ENCODE data around the gene MTCL3.
"Not testable (repeated sequence)": the region's sequence is repeated elsewhere in the genome, so short reads cannot be mapped to it uniquely, and the experiment has no call there.

Gene MTCL3

DNA sequence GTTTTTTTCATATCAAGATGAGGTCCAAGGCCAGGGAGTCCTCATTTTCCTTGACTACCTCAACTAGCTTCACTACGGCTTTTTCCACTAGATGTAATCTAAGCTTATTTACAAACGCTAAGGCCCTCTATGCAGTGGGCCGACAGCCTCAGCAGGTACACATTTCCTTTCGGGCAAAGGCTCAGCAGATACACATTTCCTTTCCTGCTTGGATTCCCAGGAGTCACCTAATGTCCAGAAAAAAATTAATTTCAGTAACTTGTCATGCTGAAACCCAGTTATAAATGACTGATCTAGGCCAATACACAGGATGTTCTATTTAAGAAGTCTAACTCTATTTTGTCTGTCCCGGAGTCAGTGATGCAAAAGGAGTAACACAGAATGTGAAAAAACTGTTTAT, 52.7 kb downstream of the MTCL3 start:
- no peak for DNase-seq (ENCODE audit: low read depth)

GRCh38 chr6:127464881-127465459, 54.2 kb downstream of the MTCL3 start:
- DNase-seq (ENCODE audit: low read depth) = peak; percentile 22

DNA sequence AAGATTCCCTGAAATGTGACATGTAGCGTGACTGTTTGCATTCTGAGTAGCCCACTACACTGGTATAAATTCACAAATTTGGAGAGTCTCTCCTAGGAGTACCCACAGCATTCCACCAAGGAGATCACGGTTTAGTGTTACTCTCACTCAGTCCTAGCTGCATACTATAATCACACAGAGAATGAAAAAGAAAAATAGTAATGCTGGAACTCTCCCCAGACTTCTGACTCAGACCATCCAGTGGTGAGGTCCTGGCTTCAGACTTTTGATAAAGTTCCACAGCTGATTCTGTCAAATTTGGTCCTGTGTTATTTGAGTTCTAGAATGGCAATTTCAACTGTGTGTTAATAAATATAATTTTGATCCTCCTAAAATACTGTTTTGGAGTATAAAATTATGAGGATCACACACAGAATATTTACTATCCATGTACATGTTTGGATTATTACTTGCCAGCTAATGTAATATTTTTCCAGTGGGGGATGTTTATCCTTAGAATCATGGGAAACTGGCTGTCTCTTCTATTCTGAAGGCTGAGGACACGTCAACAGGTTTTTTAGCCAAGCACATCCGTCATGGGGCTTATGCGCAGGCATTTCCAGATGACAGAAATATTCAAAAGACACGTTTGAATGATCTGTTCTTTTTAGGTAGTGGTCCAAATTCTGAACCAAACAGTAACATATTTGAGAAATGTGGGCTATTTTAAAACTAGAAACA, 54.8 kb downstream of the MTCL3 start:
- DNase-seq (ENCODE audit: low read depth) = no peak

- no peak for DNase-seq (ENCODE audit: low read depth)
These were observed 56.1 kb downstream of the MTCL3 start for GRCh38 chr6:127463056-127463455.

DNA sequence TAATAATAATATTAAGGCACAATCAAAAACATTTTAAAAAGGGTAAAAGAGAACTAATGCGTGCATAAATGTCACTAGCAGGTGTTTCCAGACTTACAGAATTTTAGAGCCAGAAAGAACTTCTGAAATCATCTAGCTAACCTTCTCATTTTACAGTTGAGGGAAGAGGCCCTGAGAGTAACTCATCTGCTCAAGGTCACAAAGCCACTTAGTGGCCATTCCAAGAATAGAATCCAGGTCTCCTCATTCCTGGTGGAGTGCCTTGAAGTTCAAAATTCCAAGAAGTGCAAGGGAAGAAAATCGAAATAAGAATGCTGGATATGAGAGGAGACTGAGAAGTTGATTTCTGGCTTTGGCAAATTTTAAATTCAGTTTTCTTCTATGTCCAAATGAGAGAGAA, 56.8 kb downstream of the MTCL3 start:
- no peak for DNase-seq (ENCODE audit: low read depth)

- DNase-seq (ENCODE audit: low read depth) = no peak
These were observed 58.7 kb downstream of the MTCL3 start for GRCh38 chr6:127460465-127460864.

- no peak for DNase-seq (ENCODE audit: low read depth)
These were observed 59.9 kb downstream of the MTCL3 start, which contains the start of gene KIAA0408 for GRCh38 chr6:127459231-127459641. Gene KIAA0408 (minus strand): TSS chr6:127459389. CDS start chr6:127453981, 5,408 bp downstream.

GRCh38 chr6:127458817-127459216, 60.3 kb downstream of the MTCL3 start:
- DNase-seq (ENCODE audit: low read depth) = no peak

DNA sequence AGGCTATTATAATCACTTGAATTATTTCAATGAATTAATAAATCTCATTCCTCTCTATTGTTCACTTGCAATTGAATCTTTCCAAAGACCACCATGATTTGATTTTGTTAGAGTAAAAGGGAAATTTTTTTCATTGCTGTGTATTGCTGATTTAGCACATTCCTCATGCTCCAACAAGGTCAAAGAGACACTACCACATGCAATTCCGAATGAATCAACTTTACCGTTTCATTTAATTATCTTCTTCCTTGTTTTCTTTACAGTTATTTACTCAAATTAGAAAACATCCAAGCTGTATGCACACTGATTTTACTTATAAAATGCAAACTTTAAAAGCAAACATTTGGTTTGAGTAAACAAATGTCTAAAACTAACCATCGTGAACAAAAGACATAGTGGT, 60.9 kb downstream of the MTCL3 start:
- DNase-seq (ENCODE audit: low read depth) = no peak

- no peak for DNase-seq (ENCODE audit: low read depth)
These were observed 61.6 kb downstream of the MTCL3 start for GRCh38 chr6:127457456-127458064.

- DNase-seq (ENCODE audit: low read depth) = no peak
These were observed 62.7 kb downstream of the MTCL3 start for GRCh38 chr6:127456465-127456864.

DNA sequence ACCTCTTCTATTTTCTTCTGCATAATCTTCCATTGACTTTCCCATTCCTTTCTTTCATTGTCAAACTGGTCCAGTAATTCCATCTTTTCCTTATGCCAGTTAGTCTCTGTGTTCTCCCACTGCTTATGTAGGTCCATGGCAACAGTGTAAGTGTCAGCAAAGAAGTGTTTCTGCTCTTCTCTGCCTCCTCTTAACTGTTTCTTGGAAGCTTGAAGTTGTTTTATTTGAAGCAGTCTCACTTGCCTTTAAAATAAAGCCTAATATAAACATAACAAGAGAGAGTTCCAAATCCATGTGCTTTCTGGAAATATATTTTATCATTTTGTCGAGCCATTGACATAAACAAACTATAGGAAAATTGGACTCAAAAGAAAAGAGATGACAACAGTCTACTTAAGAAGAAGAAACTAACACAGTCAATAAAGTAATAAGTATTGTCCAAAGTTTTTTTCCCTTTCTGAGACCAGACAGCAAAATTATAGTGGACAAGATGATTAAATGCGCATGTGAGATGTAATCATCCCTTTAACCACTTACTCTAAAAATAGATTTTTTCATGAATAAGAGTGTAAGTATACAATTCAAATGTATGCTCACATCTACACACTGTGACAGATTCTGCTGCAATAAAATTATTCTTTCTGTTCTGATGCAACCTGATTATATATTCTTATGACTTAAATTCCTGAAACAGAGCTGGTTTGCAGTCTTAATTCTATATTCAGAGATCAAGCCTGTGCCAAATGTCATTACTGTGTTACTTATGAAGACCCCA, 65.1 kb downstream of the MTCL3 start:
- DNase-seq (ENCODE audit: low read depth) = no peak

DNA sequence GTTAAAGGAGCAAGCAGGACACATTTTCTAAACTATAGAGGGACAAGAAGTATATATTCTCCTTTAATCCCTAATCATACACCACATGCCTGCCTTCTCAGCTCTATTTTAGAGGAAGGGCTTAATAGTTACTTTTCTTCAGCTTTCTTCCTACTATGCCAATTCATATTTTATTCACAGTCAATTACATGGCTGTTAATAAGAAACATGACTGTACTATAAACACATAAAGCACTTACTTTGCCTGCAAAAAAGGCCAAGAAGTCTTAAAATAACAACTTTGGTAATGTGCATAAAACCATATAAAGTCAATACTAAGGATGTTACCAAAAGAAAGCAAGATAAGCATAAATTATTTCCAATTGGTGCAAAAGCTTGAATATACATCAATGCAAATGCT, 66.3 kb downstream of the MTCL3 start:
- no peak for DNase-seq (ENCODE audit: low read depth)

DNA sequence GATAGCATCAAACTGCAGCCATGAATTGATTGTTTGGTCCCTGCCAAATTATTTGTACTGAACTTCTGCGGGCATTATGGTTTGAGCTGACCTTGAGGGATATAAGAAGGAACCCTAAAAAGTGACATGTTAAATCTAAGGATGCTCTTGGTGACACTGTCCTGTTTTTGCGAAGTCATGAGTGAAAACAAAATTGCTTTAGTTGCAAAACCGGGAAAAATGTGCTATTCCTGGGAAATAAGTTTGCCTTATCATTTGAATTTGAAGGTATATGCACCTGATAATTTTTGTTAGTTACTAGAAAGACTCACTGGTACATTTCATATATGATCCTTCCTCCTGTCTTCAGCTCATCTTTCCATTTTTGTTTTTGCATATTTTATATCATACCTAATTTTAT, 67.7 kb downstream of the MTCL3 start:
- no peak for DNase-seq (ENCODE audit: low read depth)

DNA sequence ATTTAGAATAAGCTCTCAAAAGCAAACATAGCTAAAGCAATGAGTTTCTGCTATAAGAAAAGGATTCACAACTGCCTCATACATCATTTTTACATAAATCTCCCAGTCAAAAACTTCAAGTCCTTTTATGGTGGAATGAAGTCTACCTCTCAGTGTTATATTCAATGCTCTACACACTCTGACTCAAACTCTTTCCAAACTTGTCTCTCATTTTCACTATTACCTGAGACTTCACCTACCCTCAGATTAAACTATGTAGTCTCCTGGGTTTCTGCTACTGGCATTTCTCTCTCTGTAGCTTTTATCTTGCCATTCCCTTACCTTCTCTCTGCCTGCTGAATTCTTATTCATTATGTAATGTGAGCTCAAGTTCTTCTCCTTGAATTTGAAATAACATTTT, 71.4 kb downstream of the MTCL3 start:
- no peak for DNase-seq (ENCODE audit: low read depth)

DNA sequence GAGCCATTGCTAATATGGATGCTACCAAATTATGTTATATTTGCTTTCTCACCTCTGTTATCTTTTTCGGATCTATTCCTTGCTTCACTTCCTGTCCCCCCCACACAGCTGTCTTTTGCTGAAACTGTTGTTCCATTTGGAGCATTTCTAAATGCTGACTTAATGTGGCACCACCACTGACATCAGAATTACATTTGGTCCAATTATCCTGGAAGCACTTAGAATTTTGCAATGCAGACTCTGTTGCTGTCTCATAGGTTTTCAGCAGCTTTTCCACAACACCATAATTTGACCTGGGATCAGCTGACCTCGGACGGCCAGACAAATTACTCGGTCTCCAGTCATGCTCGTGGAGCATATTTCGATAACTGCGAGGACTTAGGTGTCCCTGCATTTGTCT, 72.8 kb downstream of the MTCL3 start:
- no peak for DNase-seq (ENCODE audit: low read depth)

DNA sequence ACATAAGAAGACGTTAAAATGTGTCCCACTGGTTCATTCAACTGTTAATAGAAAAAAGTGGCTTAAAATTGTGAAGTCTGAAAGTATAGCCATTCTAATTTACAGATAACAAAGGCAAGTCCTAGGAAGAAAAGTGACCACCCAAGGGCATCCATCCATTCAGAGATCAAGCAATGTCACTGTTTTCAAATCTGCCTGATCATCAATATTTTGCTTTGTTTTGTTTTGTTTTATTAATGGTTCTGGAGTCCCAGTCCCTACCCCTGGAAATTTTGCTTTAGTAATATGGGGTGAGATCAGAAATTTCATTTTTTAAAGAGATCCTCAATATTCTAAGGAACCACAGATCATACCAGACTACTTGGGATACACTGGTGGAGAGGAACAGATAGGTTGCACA, 77.3 kb downstream of the MTCL3 start:
- no peak for DNase-seq (ENCODE audit: low read depth)

DNA sequence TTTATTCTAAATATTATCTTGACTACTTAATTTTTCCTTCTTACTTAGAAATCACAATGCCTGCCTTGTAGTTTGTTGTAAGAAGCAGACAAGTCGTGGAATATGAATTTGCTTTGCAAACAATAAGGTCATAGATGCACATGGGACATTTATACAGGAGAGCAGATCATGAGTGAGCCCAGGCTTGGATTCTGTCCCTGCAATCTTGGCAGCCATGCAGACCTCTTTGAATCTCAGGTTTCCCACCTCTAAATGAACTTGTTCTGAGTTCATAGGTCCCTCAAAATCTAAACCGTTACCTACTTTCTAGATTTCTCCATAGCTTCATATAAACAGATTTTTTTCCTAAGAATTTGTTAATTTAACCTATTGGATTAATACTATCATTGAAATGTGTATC, 79.4 kb downstream of the MTCL3 start:
- no peak for DNase-seq (ENCODE audit: low read depth)

GRCh38 chr6:127436578-127437110, 82.5 kb downstream of the MTCL3 start:
- DNase-seq (ENCODE audit: low read depth) = no peak

- no peak for DNase-seq (ENCODE audit: low read depth)
These were observed 83.4 kb downstream of the MTCL3 start for GRCh38 chr6:127435626-127436220.

DNA sequence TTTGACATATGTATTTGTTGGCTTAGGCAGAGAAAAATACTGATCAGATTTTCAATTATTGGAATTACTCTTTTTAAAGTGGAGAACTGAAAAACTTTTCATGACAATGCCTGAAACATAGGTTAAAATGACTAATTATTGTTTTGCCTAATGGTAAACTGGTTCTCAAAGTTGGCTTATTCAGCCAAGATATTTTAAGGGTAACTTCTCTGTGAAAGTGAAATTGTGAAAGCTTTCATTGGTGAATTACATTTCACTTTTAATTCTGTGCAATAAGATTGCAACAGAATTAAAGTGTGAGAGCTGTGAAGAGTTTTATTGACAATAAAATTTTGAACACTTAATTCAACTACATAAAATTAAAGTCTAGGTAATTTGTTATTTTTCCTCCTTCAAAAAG, 84.5 kb downstream of the MTCL3 start:
- no peak for DNase-seq (ENCODE audit: low read depth)

- DNase-seq (ENCODE audit: low read depth) = not testable (repeated sequence)
These were observed 90.6 kb downstream of the MTCL3 start for GRCh38 chr6:127428562-127428961.
